SU-DHL-6 (cell line): ENCODE data around the gene PLIN3.

Experiments used
- H2AFZ ChIP-seq: fragments of 200-600 bp; sonication (generic); 2 replicates; pipeline ENCODE4 v1.6.1; 2014; ENCODE audit warnings: low read depth, mild to moderate bottlenecking, moderate library complexity, mixed read lengths, antibody characterized with exemption, low read length; ENCODE audit not compliant: severe bottlenecking
- H3F3A ChIP-seq: fragments of 200-600 bp; shearing (Covaris generic); 2 replicates; pipeline ENCODE4 v1.6.0; 2016; ENCODE audit warnings: antibody characterized with exemption, mild to moderate bottlenecking; ENCODE audit not compliant: insufficient read depth
- H3K27ac ChIP-seq: fragments of 200-600 bp; sonication (generic); 2 replicates; pipeline ENCODE4 v1.5.1; 2016; ENCODE audit warnings: low read depth, mild to moderate bottlenecking, low read length, moderate library complexity, mixed read lengths
- H3K27me3 ChIP-seq: fragments of 200-600 bp; sonication (generic), shearing (Covaris generic); 2 replicates; pipeline ENCODE4 v1.6.0; 2014; ENCODE audit warnings: mild to moderate bottlenecking, low read length
- H3K36me3 ChIP-seq: fragments of 200-600 bp; sonication (generic); 2 replicates; pipeline ENCODE4 v1.6.1; 2014; ENCODE audit warnings: mild to moderate bottlenecking, low read length, mixed read lengths
- H3K4me2 ChIP-seq: fragments of 300-600, 200-600 bp; shearing (Covaris generic), sonication (generic); 2 replicates; pipeline ENCODE4 v1.6.0; 2014; ENCODE audit warnings: low read length, low read depth, mild to moderate bottlenecking; ENCODE audit not compliant: poor library complexity, severe bottlenecking
- H3K4me3 ChIP-seq: fragments of 200-600 bp; sonication (generic); 2 replicates; pipeline ENCODE4 v1.5.1; 2014; ENCODE audit warnings: antibody characterized with exemption, low read length, mild to moderate bottlenecking, mixed read lengths; ENCODE audit not compliant: insufficient read depth, poor library complexity, severe bottlenecking
- H3K79me2 ChIP-seq: fragments of 200-600 bp; sonication (generic); 2 replicates; pipeline ENCODE4 v1.6.1; 2014; ENCODE audit warnings: mild to moderate bottlenecking, low read length, moderate library complexity; ENCODE audit not compliant: insufficient read depth
- H3K9ac ChIP-seq: fragments of 200-600 bp; sonication (generic); 2 replicates; pipeline ENCODE4 v1.7.0; 2014; ENCODE audit warnings: mild to moderate bottlenecking, low read length
- H3K9me2 ChIP-seq: fragments of 200-600 bp; sonication (generic); replicated peaks from 2 replicates; pipeline ENCODE4 v1.6.1; 2014; ENCODE audit warnings: low read length; ENCODE audit not compliant: insufficient read depth
- H3K9me3 ChIP-seq: fragments of 200-600 bp; sonication (generic); 2 replicates; pipeline ENCODE4 v1.6.1; 2014; ENCODE audit warnings: low read length, mixed read lengths; ENCODE audit not compliant: insufficient read depth
- H4K20me1 ChIP-seq: fragments of 200-600 bp; sonication (generic); 2 replicates; pipeline ENCODE4 v1.6.1; 2014; ENCODE audit warnings: low read depth, mild to moderate bottlenecking, antibody characterized with exemption, low read length, moderate library complexity, mixed read lengths
- EZH2phosphoT487 ChIP-seq: fragments of 200-600 bp; sonication (generic), shearing (Covaris generic); conservative IDR thresholded peaks from 2 replicates; pipeline ENCODE4 v1.6.1; 2018; ENCODE audit warnings: mild to moderate bottlenecking, antibody characterized with exemption, low read length, moderate library complexity, mixed read lengths
- TF ChIP-seq, protein P1 (sequence below): fragments of 200-600 bp; sonication (generic); IDR thresholded peaks from one replicate; pipeline ENCODE4 v1.5.1; 2017; ENCODE audit warnings: antibody characterized with exemption, mild to moderate bottlenecking, low read length, moderate library complexity; ENCODE audit not compliant: insufficient read depth, poor library complexity, severe bottlenecking

The PLIN3 gene

GRCh38 chr19:4803736-4804695 lies 63.5 kb downstream of the PLIN3 start:
- Histone ChIP-seq H4K20me1 (no peaks in the 10 kb centered on the region), H3K36me3 (no peaks in the 10 kb centered on the region), H3K27ac (no peak overlapping the region), H3K4me2 (no peak overlapping the region), H3K27me3 (no peaks in the 10 kb centered on the region), H3F3A (peaks cover 7% of the 10 kb centered on the region; the same call in 1 of the 2 replicates), H3K9me3 (no peaks in the 10 kb centered on the region), H3K79me2 (no peaks in the 10 kb centered on the region), H2AFZ (peak overlapping the region; percentile 51), H3K9ac (no peak overlapping the region), H3K4me3 (no peak overlapping the region), H3K9me2 (no peaks in the 10 kb centered on the region)
- TF ChIP-seq, protein P1, sequence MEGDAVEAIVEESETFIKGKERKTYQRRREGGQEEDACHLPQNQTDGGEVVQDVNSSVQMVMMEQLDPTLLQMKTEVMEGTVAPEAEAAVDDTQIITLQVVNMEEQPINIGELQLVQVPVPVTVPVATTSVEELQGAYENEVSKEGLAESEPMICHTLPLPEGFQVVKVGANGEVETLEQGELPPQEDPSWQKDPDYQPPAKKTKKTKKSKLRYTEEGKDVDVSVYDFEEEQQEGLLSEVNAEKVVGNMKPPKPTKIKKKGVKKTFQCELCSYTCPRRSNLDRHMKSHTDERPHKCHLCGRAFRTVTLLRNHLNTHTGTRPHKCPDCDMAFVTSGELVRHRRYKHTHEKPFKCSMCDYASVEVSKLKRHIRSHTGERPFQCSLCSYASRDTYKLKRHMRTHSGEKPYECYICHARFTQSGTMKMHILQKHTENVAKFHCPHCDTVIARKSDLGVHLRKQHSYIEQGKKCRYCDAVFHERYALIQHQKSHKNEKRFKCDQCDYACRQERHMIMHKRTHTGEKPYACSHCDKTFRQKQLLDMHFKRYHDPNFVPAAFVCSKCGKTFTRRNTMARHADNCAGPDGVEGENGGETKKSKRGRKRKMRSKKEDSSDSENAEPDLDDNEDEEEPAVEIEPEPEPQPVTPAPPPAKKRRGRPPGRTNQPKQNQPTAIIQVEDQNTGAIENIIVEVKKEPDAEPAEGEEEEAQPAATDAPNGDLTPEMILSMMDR: peak; percentile 90
- TF ChIP-seq EZH2phosphoT487: no peak

DNA sequence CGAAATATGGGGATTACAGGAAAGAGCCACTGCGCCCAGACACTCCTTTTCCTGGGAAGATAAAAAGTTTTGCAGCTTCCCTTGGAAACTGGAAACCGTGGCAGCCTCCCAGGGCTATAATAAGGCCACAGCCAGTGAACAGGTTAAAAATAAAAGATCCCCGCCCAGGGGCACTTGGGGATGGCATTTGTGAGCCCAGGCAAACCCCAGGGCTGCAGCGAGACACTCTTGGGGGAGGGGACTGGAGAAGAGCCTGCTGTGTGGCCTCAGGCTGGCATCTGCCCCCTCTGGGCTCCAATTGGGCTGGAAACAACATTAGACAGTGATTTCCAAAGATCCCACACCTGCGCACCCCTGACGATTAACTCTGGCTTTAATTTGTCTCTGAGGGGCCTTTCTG lies 64.8 kb downstream of the PLIN3 start:
- Histone ChIP-seq H3K27me3 (no peaks in the 10 kb centered on the region), H2AFZ (no peak overlapping the region), H3K4me3 (no peak overlapping the region), H3K79me2 (no peaks in the 10 kb centered on the region), H3K9ac (no peak overlapping the region), H3K4me2 (no peak overlapping the region), H3K36me3 (no peaks in the 10 kb centered on the region), H3F3A (peaks cover 4% of the 10 kb centered on the region; the same call in 1 of the 2 replicates), H3K27ac (no peak overlapping the region), H4K20me1 (no peaks in the 10 kb centered on the region), H3K9me3 (no peaks in the 10 kb centered on the region), H3K9me2 (no peaks in the 10 kb centered on the region)
- TF ChIP-seq, protein P1: no peak
- no peak for TF ChIP-seq EZH2phosphoT487

DNA sequence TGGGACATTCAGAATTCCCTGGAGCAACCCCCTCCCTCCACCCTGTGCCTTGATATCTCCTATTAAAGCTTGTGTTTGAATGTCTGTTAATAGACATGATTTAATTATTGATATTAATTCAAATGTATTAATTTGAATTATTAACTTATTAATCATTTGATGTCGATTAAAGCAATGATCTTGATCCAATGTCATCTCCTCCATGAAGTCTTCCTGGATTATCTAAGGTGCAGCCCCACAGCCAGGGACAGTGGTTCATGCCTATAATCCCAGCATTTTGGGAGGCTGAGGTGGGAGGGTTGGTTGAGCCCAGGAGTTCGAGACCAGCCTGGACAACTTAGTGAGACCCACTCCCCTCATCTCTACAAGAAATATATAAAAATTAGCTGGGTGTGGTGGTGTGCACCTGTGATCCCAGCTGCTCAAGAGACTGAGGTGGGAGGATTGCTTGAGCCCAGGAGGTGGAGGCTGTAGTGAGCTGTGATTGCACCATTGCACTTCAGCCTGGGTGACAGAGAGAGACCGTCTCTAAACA lies 66.3 kb downstream of the PLIN3 start:
- no peak for TF ChIP-seq EZH2phosphoT487
- TF ChIP-seq, protein P1: no peak
- H3F3A ChIP-seq: no peaks in the 10 kb centered on the region
- H3K9me2 ChIP-seq: no peaks in the 10 kb centered on the region
- H3K36me3 ChIP-seq: no peaks in the 10 kb centered on the region
- no peaks in the 10 kb centered on the region for H3K9me3 ChIP-seq
- no peaks in the 10 kb centered on the region for H4K20me1 ChIP-seq
- no peak overlapping the region for H2AFZ ChIP-seq
- no peak overlapping the region for H3K27ac ChIP-seq
- no peak overlapping the region for H3K4me2 ChIP-seq
- no peak overlapping the region for H3K9ac ChIP-seq
- H3K79me2 ChIP-seq: 0 out of 2 replicates have a peak, but pooled peaks cover 6% of the 10 kb centered on the region
- H3K4me3 ChIP-seq: no peak overlapping the region
- no peaks in the 10 kb centered on the region for H3K27me3 ChIP-seq
